ENCODE data around the gene CST7.
"Not testable (repeated sequence)": the region's sequence is repeated elsewhere in the genome, so short reads cannot be mapped to it uniquely, and the experiment has no call there.

The CST7 gene

GRCh38 chr20:24929867-24930723 is 19.0 kb upstream of the CST7 start:
- DNase-seq (ENCODE audit: low read depth) = not testable (repeated sequence)

- not testable (repeated sequence) for DNase-seq (ENCODE audit: low read depth)
Measured at GRCh38 chr20:24930724-24931688, 18.1 kb upstream of the CST7 start.

GRCh38 chr20:24931893-24932292 is 17.2 kb upstream of the CST7 start:
- not testable (repeated sequence) for DNase-seq (ENCODE audit: low read depth)

GRCh38 chr20:24933266-24933908 is 15.7 kb upstream of the CST7 start:
- no peak for DNase-seq (ENCODE audit: low read depth)

GRCh38 chr20:24934101-24934661 is 14.9 kb upstream of the CST7 start:
- DNase-seq (ENCODE audit: low read depth) = no peak

GRCh38 chr20:24934716-24935115 is 14.4 kb upstream of the CST7 start:
- DNase-seq (ENCODE audit: low read depth) = no peak

GRCh38 chr20:24935140-24935539 is 13.9 kb upstream of the CST7 start:
- DNase-seq (ENCODE audit: low read depth) = no peak

- DNase-seq (ENCODE audit: low read depth) = no peak
Measured at GRCh38 chr20:24935766-24936525, 13.1 kb upstream of the CST7 start.

GRCh38 chr20:24936526-24937407 is 12.3 kb upstream of the CST7 start:
- DNase-seq (ENCODE audit: low read depth) = no peak

- DNase-seq (ENCODE audit: low read depth) = no peak
Measured at GRCh38 chr20:24937579-24937978, 11.5 kb upstream of the CST7 start.

GRCh38 chr20:24938498-24938897 is 10.6 kb upstream of the CST7 start:
- DNase-seq (ENCODE audit: low read depth) = no peak

GRCh38 chr20:24939036-24939435 is 10.0 kb upstream of the CST7 start:
- DNase-seq (ENCODE audit: low read depth) = no peak

GRCh38 chr20:24942679-24943078 is 6.4 kb upstream of the CST7 start:
- no peak for DNase-seq (ENCODE audit: low read depth)

- no peak for DNase-seq (ENCODE audit: low read depth)
Measured at GRCh38 chr20:24943196-24943595, 5.9 kb upstream of the CST7 start.

- DNase-seq (ENCODE audit: low read depth) = no peak
Measured at GRCh38 chr20:24943731-24944130, 5.3 kb upstream of the CST7 start.

- not testable (repeated sequence) for DNase-seq (ENCODE audit: low read depth)
Measured at GRCh38 chr20:24946376-24946775, 2.7 kb upstream of the CST7 start.

GRCh38 chr20:24948396-24948938 is 602 bp upstream of the CST7 start:
- DNase-seq (ENCODE audit: low read depth) = not testable (repeated sequence)

GRCh38 chr20:24949756-24950127 is 673 bp downstream of the CST7 start:
- DNase-seq (ENCODE audit: low read depth) = no peak

GRCh38 chr20:24950128-24950835 is 1.2 kb downstream of the CST7 start:
- DNase-seq (ENCODE audit: low read depth) = no peak

Data from activated T-helper 9 cell treated with anti-CD3 and anti-CD28 coated beads, Interleukin-2, amount 50 U/mL, for 16 hours (primary cell).